WTC11 (cell line): Measurements from ENCODE around the gene STK32C. TPM values are rescaled to one million over a fixed set of nuclear protein-coding genes. Genes with fewer than 3 reads are reported as not detected.

Experiments used
- ESRRA ChIP-seq: sonication (generic); formaldehyde crosslinking; IDR thresholded peaks from 2 replicates; pipeline ENCODE4 v1.8.1; 2022; ENCODE audit warnings: mild to moderate bottlenecking, missing genetic modification reagents, borderline replicate concordance
- FOXP1 ChIP-seq: sonication (generic); formaldehyde crosslinking; IDR thresholded peaks from 2 replicates; pipeline ENCODE4 v1.8.0; 2022; ENCODE audit warnings: missing genetic modification reagents, mild to moderate bottlenecking, moderate library complexity, borderline replicate concordance
- IRF2 ChIP-seq: sonication (generic); formaldehyde crosslinking; IDR thresholded peaks from 2 replicates; pipeline ENCODE4 v1.8.0; 2022; ENCODE audit warnings: low read depth, missing genetic modification reagents, borderline replicate concordance
- NR3C1 ChIP-seq: sonication (generic); formaldehyde crosslinking; conservative IDR thresholded peaks from 2 replicates; pipeline ENCODE4 v1.8.1; 2023; ENCODE audit warnings: low read depth, mild to moderate bottlenecking, missing genetic modification reagents
- ZBTB21 ChIP-seq: sonication (generic); formaldehyde crosslinking; IDR thresholded peaks from 2 replicates; pipeline ENCODE4 v1.8.1; 2023; ENCODE audit warnings: mild to moderate bottlenecking, missing genetic modification reagents, borderline replicate concordance
- ZNF219 ChIP-seq: sonication (generic); formaldehyde crosslinking; IDR thresholded peaks from 2 replicates; pipeline ENCODE4 v1.8.0; 2023; ENCODE audit warnings: missing genetic modification reagents, mild to moderate bottlenecking, borderline replicate concordance
- total RNA-seq: library from RNA; stranded (reverse); gene quantifications from 3 replicates; pipeline ENCODE4 v1.2.3, GENCODE V29; 2021
- TF ChIP-seq, protein P1 (sequence below): sonication (generic); formaldehyde crosslinking; IDR thresholded peaks from 2 replicates; pipeline ENCODE4 v1.8.0; 2023; ENCODE audit warnings: missing genetic modification reagents, mild to moderate bottlenecking, borderline replicate concordance
- TF ChIP-seq, protein P2 (sequence below): sonication (generic); formaldehyde crosslinking; IDR thresholded peaks from 2 replicates; pipeline ENCODE4 v1.8.0; 2023; ENCODE audit warnings: mild to moderate bottlenecking, missing genetic modification reagents
- TF ChIP-seq, protein P3 (sequence below): sonication (generic); formaldehyde crosslinking; IDR thresholded peaks from 2 replicates; pipeline ENCODE4 v1.8.1; 2022; ENCODE audit warnings: low read depth, mild to moderate bottlenecking, moderate library complexity, missing genetic modification reagents, borderline replicate concordance
- TF ChIP-seq, protein P4 (sequence below): sonication (generic); formaldehyde crosslinking; IDR thresholded peaks from 2 replicates; pipeline ENCODE4 v1.8.0; 2022; ENCODE audit warnings: mild to moderate bottlenecking, missing genetic modification reagents
- TF ChIP-seq, protein P5 (sequence below): sonication (generic); formaldehyde crosslinking; IDR thresholded peaks from 2 replicates; pipeline ENCODE4 v1.8.0; 2023; ENCODE audit warnings: missing genetic modification reagents
- TF ChIP-seq, protein P6 (sequence below): sonication (generic); formaldehyde crosslinking; IDR thresholded peaks from 2 replicates; pipeline ENCODE4 v1.8.1; 2023; ENCODE audit warnings: mild to moderate bottlenecking, missing genetic modification reagents, borderline replicate concordance
- TF ChIP-seq, protein P7 (sequence below): fragments of 250-450 bp; sonication (Bioruptor Pico); IDR thresholded peaks from 2 replicates; pipeline ENCODE4 v1.9.0; 2021; ENCODE audit warnings: mild to moderate bottlenecking, borderline replicate concordance
- TF ChIP-seq, protein P8 (sequence below): sonication (generic); formaldehyde crosslinking; IDR thresholded peaks from 2 replicates; pipeline ENCODE4 v1.8.1; 2022; ENCODE audit warnings: missing genetic modification reagents, borderline replicate concordance
- TF ChIP-seq, protein P9 (sequence below): sonication (generic); formaldehyde crosslinking; IDR thresholded peaks from 2 replicates; pipeline ENCODE4 v1.8.0; 2022; ENCODE audit warnings: mild to moderate bottlenecking, missing genetic modification reagents

The STK32C gene
- total RNA-seq, 1 experiment from 2014 or later = 20.7 TPM

DNA sequence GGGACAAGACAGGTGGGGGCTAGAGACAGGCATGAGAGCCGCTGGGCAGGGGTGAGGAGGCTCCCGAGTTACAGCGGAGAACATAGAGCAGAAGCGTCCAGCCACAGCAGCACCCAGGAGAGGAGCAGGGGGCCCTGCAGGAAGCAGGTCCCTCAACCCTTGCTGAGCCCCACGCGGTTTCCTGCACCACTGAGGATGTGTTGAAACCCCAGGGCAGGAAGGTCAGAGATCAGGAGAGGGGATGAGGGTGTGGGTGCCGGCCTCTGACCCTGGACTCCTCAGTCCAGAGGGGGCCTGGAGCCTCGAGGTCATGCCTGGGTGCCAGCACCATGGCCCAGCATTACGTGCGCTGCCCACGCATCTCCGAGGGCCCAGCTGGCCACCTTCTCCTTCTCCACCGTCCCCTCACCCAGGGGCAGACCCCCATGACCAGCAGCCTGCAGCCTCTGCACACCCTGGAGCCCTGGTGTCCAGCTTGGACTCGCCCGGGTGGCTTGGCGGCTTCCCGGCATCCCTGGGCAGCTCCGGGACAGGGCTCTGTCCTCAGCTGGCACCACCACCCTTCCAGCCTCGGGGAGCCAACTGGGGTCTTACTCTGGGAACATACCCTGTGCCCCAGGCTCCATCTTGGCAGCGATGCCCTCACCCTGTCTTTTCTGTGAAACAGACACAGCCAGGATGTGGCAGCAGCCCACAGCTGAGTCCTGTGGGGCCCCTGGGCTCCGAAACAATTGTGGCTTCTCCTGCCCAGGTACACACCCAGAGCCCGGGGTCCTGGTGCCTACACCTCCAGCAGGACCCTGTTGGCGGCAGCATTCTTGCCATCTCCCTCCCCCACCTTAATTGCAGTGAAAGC is 52.0 kb downstream of the STK32C start (continued):
- TF ChIP-seq, protein P1, sequence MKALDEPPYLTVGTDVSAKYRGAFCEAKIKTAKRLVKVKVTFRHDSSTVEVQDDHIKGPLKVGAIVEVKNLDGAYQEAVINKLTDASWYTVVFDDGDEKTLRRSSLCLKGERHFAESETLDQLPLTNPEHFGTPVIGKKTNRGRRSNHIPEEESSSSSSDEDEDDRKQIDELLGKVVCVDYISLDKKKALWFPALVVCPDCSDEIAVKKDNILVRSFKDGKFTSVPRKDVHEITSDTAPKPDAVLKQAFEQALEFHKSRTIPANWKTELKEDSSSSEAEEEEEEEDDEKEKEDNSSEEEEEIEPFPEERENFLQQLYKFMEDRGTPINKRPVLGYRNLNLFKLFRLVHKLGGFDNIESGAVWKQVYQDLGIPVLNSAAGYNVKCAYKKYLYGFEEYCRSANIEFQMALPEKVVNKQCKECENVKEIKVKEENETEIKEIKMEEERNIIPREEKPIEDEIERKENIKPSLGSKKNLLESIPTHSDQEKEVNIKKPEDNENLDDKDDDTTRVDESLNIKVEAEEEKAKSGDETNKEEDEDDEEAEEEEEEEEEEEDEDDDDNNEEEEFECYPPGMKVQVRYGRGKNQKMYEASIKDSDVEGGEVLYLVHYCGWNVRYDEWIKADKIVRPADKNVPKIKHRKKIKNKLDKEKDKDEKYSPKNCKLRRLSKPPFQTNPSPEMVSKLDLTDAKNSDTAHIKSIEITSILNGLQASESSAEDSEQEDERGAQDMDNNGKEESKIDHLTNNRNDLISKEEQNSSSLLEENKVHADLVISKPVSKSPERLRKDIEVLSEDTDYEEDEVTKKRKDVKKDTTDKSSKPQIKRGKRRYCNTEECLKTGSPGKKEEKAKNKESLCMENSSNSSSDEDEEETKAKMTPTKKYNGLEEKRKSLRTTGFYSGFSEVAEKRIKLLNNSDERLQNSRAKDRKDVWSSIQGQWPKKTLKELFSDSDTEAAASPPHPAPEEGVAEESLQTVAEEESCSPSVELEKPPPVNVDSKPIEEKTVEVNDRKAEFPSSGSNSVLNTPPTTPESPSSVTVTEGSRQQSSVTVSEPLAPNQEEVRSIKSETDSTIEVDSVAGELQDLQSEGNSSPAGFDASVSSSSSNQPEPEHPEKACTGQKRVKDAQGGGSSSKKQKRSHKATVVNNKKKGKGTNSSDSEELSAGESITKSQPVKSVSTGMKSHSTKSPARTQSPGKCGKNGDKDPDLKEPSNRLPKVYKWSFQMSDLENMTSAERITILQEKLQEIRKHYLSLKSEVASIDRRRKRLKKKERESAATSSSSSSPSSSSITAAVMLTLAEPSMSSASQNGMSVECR (CRISPR knock-in tag) = no peak
- TF ChIP-seq FOXP1 (CRISPR knock-in tag) = no peak
- TF ChIP-seq, protein P2, sequence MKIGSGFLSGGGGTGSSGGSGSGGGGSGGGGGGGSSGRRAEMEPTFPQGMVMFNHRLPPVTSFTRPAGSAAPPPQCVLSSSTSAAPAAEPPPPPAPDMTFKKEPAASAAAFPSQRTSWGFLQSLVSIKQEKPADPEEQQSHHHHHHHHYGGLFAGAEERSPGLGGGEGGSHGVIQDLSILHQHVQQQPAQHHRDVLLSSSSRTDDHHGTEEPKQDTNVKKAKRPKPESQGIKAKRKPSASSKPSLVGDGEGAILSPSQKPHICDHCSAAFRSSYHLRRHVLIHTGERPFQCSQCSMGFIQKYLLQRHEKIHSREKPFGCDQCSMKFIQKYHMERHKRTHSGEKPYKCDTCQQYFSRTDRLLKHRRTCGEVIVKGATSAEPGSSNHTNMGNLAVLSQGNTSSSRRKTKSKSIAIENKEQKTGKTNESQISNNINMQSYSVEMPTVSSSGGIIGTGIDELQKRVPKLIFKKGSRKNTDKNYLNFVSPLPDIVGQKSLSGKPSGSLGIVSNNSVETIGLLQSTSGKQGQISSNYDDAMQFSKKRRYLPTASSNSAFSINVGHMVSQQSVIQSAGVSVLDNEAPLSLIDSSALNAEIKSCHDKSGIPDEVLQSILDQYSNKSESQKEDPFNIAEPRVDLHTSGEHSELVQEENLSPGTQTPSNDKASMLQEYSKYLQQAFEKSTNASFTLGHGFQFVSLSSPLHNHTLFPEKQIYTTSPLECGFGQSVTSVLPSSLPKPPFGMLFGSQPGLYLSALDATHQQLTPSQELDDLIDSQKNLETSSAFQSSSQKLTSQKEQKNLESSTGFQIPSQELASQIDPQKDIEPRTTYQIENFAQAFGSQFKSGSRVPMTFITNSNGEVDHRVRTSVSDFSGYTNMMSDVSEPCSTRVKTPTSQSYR (CRISPR knock-in tag) = no peak
- TF ChIP-seq, protein P3, sequence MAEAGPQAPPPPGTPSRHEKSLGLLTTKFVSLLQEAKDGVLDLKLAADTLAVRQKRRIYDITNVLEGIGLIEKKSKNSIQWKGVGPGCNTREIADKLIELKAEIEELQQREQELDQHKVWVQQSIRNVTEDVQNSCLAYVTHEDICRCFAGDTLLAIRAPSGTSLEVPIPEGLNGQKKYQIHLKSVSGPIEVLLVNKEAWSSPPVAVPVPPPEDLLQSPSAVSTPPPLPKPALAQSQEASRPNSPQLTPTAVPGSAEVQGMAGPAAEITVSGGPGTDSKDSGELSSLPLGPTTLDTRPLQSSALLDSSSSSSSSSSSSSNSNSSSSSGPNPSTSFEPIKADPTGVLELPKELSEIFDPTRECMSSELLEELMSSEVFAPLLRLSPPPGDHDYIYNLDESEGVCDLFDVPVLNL = no peak
- TF ChIP-seq, protein P4, sequence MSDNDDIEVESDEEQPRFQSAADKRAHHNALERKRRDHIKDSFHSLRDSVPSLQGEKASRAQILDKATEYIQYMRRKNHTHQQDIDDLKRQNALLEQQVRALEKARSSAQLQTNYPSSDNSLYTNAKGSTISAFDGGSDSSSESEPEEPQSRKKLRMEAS (CRISPR knock-in tag) = no peak
- no peak for TF ChIP-seq ZNF219
- no peak for TF ChIP-seq IRF2 (CRISPR knock-in tag)
- no peak for TF ChIP-seq ZBTB21 (CRISPR knock-in tag)
- TF ChIP-seq ESRRA (CRISPR knock-in tag) = no peak
- TF ChIP-seq, protein P5, sequence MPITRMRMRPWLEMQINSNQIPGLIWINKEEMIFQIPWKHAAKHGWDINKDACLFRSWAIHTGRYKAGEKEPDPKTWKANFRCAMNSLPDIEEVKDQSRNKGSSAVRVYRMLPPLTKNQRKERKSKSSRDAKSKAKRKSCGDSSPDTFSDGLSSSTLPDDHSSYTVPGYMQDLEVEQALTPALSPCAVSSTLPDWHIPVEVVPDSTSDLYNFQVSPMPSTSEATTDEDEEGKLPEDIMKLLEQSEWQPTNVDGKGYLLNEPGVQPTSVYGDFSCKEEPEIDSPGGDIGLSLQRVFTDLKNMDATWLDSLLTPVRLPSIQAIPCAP (CRISPR knock-in tag) = no peak
- TF ChIP-seq, protein P6, sequence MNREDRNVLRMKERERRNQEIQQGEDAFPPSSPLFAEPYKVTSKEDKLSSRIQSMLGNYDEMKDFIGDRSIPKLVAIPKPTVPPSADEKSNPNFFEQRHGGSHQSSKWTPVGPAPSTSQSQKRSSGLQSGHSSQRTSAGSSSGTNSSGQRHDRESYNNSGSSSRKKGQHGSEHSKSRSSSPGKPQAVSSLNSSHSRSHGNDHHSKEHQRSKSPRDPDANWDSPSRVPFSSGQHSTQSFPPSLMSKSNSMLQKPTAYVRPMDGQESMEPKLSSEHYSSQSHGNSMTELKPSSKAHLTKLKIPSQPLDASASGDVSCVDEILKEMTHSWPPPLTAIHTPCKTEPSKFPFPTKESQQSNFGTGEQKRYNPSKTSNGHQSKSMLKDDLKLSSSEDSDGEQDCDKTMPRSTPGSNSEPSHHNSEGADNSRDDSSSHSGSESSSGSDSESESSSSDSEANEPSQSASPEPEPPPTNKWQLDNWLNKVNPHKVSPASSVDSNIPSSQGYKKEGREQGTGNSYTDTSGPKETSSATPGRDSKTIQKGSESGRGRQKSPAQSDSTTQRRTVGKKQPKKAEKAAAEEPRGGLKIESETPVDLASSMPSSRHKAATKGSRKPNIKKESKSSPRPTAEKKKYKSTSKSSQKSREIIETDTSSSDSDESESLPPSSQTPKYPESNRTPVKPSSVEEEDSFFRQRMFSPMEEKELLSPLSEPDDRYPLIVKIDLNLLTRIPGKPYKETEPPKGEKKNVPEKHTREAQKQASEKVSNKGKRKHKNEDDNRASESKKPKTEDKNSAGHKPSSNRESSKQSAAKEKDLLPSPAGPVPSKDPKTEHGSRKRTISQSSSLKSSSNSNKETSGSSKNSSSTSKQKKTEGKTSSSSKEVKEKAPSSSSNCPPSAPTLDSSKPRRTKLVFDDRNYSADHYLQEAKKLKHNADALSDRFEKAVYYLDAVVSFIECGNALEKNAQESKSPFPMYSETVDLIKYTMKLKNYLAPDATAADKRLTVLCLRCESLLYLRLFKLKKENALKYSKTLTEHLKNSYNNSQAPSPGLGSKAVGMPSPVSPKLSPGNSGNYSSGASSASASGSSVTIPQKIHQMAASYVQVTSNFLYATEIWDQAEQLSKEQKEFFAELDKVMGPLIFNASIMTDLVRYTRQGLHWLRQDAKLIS (CRISPR knock-in tag) = no peak
- TF ChIP-seq, protein P7, sequence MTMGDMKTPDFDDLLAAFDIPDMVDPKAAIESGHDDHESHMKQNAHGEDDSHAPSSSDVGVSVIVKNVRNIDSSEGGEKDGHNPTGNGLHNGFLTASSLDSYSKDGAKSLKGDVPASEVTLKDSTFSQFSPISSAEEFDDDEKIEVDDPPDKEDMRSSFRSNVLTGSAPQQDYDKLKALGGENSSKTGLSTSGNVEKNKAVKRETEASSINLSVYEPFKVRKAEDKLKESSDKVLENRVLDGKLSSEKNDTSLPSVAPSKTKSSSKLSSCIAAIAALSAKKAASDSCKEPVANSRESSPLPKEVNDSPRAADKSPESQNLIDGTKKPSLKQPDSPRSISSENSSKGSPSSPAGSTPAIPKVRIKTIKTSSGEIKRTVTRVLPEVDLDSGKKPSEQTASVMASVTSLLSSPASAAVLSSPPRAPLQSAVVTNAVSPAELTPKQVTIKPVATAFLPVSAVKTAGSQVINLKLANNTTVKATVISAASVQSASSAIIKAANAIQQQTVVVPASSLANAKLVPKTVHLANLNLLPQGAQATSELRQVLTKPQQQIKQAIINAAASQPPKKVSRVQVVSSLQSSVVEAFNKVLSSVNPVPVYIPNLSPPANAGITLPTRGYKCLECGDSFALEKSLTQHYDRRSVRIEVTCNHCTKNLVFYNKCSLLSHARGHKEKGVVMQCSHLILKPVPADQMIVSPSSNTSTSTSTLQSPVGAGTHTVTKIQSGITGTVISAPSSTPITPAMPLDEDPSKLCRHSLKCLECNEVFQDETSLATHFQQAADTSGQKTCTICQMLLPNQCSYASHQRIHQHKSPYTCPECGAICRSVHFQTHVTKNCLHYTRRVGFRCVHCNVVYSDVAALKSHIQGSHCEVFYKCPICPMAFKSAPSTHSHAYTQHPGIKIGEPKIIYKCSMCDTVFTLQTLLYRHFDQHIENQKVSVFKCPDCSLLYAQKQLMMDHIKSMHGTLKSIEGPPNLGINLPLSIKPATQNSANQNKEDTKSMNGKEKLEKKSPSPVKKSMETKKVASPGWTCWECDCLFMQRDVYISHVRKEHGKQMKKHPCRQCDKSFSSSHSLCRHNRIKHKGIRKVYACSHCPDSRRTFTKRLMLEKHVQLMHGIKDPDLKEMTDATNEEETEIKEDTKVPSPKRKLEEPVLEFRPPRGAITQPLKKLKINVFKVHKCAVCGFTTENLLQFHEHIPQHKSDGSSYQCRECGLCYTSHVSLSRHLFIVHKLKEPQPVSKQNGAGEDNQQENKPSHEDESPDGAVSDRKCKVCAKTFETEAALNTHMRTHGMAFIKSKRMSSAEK (CRISPR knock-in tag) = no peak
- TF ChIP-seq, protein P8, sequence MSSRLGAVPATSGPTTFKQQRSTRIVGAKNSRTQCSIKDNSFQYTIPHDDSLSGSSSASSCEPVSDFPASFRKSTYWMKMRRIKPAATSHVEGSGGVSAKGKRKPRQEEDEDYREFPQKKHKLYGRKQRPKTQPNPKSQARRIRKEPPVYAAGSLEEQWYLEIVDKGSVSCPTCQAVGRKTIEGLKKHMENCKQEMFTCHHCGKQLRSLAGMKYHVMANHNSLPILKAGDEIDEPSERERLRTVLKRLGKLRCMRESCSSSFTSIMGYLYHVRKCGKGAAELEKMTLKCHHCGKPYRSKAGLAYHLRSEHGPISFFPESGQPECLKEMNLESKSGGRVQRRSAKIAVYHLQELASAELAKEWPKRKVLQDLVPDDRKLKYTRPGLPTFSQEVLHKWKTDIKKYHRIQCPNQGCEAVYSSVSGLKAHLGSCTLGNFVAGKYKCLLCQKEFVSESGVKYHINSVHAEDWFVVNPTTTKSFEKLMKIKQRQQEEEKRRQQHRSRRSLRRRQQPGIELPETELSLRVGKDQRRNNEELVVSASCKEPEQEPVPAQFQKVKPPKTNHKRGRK (CRISPR knock-in tag) = no peak
- TF ChIP-seq NR3C1 (CRISPR knock-in tag) = no peak
- TF ChIP-seq, protein P9, sequence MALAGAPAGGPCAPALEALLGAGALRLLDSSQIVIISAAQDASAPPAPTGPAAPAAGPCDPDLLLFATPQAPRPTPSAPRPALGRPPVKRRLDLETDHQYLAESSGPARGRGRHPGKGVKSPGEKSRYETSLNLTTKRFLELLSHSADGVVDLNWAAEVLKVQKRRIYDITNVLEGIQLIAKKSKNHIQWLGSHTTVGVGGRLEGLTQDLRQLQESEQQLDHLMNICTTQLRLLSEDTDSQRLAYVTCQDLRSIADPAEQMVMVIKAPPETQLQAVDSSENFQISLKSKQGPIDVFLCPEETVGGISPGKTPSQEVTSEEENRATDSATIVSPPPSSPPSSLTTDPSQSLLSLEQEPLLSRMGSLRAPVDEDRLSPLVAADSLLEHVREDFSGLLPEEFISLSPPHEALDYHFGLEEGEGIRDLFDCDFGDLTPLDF (CRISPR knock-in tag) = no peak
